Upper lobe of left lung (tissue), 4 donors: ENCODE data around the gene SULF2.

Experiments used
- CTCF ChIP-seq, 6 experiments: fragments of 450-650 bp in 4 of 6; fragments of 200-600 bp in 2 of 6; sonication (generic) in 2 of 6; IDR thresholded peaks; one replicate each; pipeline ENCODE4 v1.5.1; 2016 to 2019; ENCODE audit warnings: antibody characterized with exemption in 6 of 6
- EP300 ChIP-seq, 4 donors: sonication (generic); formaldehyde crosslinking; IDR thresholded peaks; one replicate each; pipeline ENCODE4 v1.5.1; 2017; ENCODE audit warnings: antibody characterized with exemption in 4 of 4, control low read depth in 2 of 4
- POLR2A ChIP-seq, 4 donors: fragments of 450-650 bp; IDR thresholded peaks; one replicate each; pipeline ENCODE4 v1.5.1; 2016 to 2017; ENCODE audit warnings: antibody characterized with exemption in 4 of 4, mild to moderate bottlenecking in 2 of 4
- POLR2AphosphoS5 ChIP-seq, 2 donors: sonication (generic); formaldehyde crosslinking; IDR thresholded peaks; one replicate each; pipeline ENCODE4 v1.5.1; 2017; ENCODE audit warnings: antibody characterized with exemption in 2 of 2

- TF ChIP-seq EP300 (IDR thresholded peaks at IDR 0.05), result no peak
- no peak for TF ChIP-seq CTCF (IDR thresholded peaks at IDR 0.05)
- no peak for TF ChIP-seq POLR2AphosphoS5 (IDR thresholded peaks at IDR 0.05)
- no peak for TF ChIP-seq POLR2A (IDR thresholded peaks at IDR 0.05)
Measured at GRCh38 chr20:47729472-47729871, 55.8 kb downstream of the SULF2 start.
